GM06990 (cell line): ENCODE data around the gene RIPK1.

Experiments used
- DNase-seq: peaks from one replicate; pipeline ENCODE4 v3.0.0-alpha.2; 2011; ENCODE audit not compliant: insufficient read length; ENCODE audit errors: extremely low read depth
- H3K27me3 ChIP-seq: replicated peaks from 2 replicates; pipeline ENCODE4 v1.6.0; 2011; ENCODE audit warnings: low read length; ENCODE audit not compliant: control insufficient read depth, insufficient read depth
- H3K36me3 ChIP-seq: 2 replicates; pipeline ENCODE4 v1.5.1; 2011; ENCODE audit warnings: low read length; ENCODE audit not compliant: control insufficient read depth, insufficient read depth
- H3K4me3 ChIP-seq: replicated peaks from 2 replicates; pipeline ENCODE4 v1.5.1; 2011; ENCODE audit warnings: low read depth, mild to moderate bottlenecking, control low read depth, low read length
- TF ChIP-seq, protein P1 (sequence below): IDR thresholded peaks from 2 replicates; pipeline ENCODE4 v1.5.1; 2011; ENCODE audit warnings: low read length, control low read depth, mild to moderate bottlenecking, inconsistent platforms; ENCODE audit not compliant: insufficient read depth, poor library complexity, severe bottlenecking

The RIPK1 gene

GRCh38 chr6:3128356-3129108 lies 60.2 kb downstream of the RIPK1 start:
- TF ChIP-seq, protein P1, sequence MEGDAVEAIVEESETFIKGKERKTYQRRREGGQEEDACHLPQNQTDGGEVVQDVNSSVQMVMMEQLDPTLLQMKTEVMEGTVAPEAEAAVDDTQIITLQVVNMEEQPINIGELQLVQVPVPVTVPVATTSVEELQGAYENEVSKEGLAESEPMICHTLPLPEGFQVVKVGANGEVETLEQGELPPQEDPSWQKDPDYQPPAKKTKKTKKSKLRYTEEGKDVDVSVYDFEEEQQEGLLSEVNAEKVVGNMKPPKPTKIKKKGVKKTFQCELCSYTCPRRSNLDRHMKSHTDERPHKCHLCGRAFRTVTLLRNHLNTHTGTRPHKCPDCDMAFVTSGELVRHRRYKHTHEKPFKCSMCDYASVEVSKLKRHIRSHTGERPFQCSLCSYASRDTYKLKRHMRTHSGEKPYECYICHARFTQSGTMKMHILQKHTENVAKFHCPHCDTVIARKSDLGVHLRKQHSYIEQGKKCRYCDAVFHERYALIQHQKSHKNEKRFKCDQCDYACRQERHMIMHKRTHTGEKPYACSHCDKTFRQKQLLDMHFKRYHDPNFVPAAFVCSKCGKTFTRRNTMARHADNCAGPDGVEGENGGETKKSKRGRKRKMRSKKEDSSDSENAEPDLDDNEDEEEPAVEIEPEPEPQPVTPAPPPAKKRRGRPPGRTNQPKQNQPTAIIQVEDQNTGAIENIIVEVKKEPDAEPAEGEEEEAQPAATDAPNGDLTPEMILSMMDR, result no peak
- no peak overlapping the region for H3K4me3 ChIP-seq
- H3K27me3 ChIP-seq, result no peaks in the 10 kb centered on the region
- H3K36me3 ChIP-seq, result no peaks in the 10 kb centered on the region; the same call in none of the 2 replicates
- no peak for DNase-seq

GRCh38 chr6:3131695-3132094 lies 63.4 kb downstream of the RIPK1 start:
- H3K4me3 ChIP-seq, result no peak overlapping the region
- H3K36me3 ChIP-seq, result no peaks in the 10 kb centered on the region; the same call in none of the 2 replicates
- DNase-seq, result no peak
- TF ChIP-seq, protein P1, result no peak
- H3K27me3 ChIP-seq, result no peaks in the 10 kb centered on the region

GRCh38 chr6:3133515-3133914 lies 65.2 kb downstream of the RIPK1 start:
- H3K27me3 ChIP-seq, result no peaks in the 10 kb centered on the region
- no peaks in the 10 kb centered on the region; the same call in none of the 2 replicates for H3K36me3 ChIP-seq
- DNase-seq, result no peak
- TF ChIP-seq, protein P1, result no peak
- H3K4me3 ChIP-seq, result no peak overlapping the region

- Histone ChIP-seq H3K27me3 (no peaks in the 10 kb centered on the region), H3K36me3 (no peaks in the 10 kb centered on the region; the same call in none of the 2 replicates), H3K4me3 (no peak overlapping the region)
- TF ChIP-seq, protein P1, result no peak
- no peak for DNase-seq
Observed at GRCh38 chr6:3135668-3136291, 67.5 kb downstream of the RIPK1 start.

GRCh38 chr6:3136292-3137011 lies 68.2 kb downstream of the RIPK1 start:
- Histone ChIP-seq H3K36me3 (no peaks in the 10 kb centered on the region; the same call in none of the 2 replicates), H3K27me3 (no peaks in the 10 kb centered on the region), H3K4me3 (no peak overlapping the region)
- no peak for DNase-seq
- TF ChIP-seq, protein P1, result no peak
